Liver (tissue), 3 donors: ENCODE results near the gene PCSK1.

ENCODE experiments used
- ATF3 ChIP-seq: IDR thresholded peaks from 2 replicates; pipeline ENCODE4 v1.6.1; 2016; ENCODE audit warnings: antibody characterized with exemption
- CTCF ChIP-seq: fragments of 150-350 bp; IDR thresholded peaks from 2 replicates; pipeline ENCODE4 v1.5.1; 2017; ENCODE audit warnings: improper control_type of control experiment, low read depth, low read length; ENCODE audit not compliant: missing input control
- GABPA ChIP-seq, 2 donors: IDR thresholded peaks in 1 of 2; conservative IDR thresholded peaks in 1 of 2; 2 replicates each; pipeline ENCODE4 v1.6.1; 2016; ENCODE audit warnings: antibody characterized with exemption in 2 of 2, mild to moderate bottlenecking in 1 of 2, moderate library complexity in 1 of 2
- MAX ChIP-seq: IDR thresholded peaks from 2 replicates; pipeline ENCODE4 v1.6.1; 2016; ENCODE audit warnings: antibody characterized with exemption
- RAD21 ChIP-seq, 2 donors: IDR thresholded peaks; 2 replicates each; pipeline ENCODE4 v1.6.1; 2016; ENCODE audit warnings: antibody characterized with exemption in 2 of 2, mild to moderate bottlenecking in 2 of 2
- REST ChIP-seq: IDR thresholded peaks from 2 replicates; pipeline ENCODE4 v1.6.1; 2016; ENCODE audit warnings: antibody characterized with exemption, mild to moderate bottlenecking
- SP1 ChIP-seq: IDR thresholded peaks from 2 replicates; pipeline ENCODE4 v1.6.1; 2018; ENCODE audit warnings: antibody characterized with exemption, mild to moderate bottlenecking
- YY1 ChIP-seq: IDR thresholded peaks from 2 replicates; pipeline ENCODE4 v1.6.1; 2016; ENCODE audit warnings: antibody characterized with exemption, mild to moderate bottlenecking
- donor health status: healthy.
- donor health status: healthy.

- TF ChIP-seq SP1 (no peak), CTCF (no peak), MAX (no peak), GABPA (IDR thresholded peaks at IDR 0.05 in 1 of 2, conservative IDR thresholded peaks at IDR 0.05 in 1 of 2) (no peak), ATF3 (no peak), YY1 (no peak), RAD21 (IDR thresholded peaks at IDR 0.05) (no peak), REST (no peak)
Measured at GRCh38 chr5:96468956-96469355, 35.9 kb upstream of the PCSK1 start.
